ENCODE results near the gene NBL1.

Gene NBL1

DNA sequence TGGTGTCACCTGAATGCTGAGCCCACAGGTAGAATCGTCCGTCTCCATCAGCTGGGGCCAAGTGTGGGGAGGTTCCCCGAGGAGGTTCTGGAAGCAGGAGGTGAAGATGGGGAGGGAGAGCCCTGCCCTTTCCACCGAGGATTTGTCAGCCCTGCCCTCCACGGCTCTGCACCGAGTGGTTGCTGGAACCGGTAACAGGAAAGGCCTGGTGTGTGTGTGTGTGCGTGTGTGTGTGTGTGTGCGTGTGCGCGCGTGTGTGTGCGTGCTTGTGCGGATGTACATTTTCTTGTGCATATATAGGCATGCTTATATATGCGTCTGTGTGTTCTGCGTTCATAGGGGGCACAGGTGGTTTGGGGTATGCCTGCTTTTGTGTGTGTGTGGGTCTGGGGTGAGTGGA is 3.5 kb downstream of the NBL1 start:
- DNase-seq = peak; percentile 45

DNA sequence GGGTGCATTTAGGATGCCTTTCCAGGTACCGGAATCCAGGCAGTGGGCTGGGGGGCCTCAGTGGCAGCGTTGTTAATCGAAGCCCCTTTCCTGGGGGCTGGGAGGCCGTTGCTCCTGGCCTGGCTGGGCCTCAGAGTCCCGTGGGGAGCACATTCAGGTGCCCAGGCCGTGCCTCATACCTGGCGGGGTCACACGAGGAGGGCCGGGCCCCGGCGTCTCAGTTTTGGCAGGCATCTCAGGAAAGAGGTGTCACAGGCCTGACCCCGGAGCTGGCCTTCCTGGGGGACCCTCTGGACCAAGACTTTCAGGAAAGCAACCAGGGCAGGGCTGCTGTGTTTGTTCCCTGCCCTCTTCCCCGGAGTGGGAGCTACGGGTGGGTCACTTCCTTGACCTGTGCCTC is 4.1 kb downstream of the NBL1 start:
- DNase-seq = no peak

DNA sequence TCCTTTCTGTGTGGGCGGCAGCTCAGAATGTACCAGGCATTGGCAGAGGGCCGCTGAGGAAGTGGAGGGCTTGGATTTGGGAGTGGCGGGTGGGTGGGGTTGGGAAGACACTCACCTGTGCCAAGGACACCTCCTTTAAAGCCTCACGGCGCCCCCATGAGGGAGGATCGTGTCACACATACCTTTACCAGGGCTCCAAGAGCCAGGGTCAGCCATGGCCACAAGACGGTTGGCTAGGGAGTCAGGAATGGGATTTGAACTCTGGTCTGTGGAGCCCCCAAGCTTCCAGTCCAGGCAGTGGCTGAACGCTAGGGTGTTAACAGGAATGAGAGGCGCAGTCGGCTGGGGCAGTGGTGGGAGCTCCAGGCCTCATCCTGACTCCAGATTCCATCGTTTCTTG is 4.6 kb downstream of the NBL1 start:
- no peak for DNase-seq

DNA sequence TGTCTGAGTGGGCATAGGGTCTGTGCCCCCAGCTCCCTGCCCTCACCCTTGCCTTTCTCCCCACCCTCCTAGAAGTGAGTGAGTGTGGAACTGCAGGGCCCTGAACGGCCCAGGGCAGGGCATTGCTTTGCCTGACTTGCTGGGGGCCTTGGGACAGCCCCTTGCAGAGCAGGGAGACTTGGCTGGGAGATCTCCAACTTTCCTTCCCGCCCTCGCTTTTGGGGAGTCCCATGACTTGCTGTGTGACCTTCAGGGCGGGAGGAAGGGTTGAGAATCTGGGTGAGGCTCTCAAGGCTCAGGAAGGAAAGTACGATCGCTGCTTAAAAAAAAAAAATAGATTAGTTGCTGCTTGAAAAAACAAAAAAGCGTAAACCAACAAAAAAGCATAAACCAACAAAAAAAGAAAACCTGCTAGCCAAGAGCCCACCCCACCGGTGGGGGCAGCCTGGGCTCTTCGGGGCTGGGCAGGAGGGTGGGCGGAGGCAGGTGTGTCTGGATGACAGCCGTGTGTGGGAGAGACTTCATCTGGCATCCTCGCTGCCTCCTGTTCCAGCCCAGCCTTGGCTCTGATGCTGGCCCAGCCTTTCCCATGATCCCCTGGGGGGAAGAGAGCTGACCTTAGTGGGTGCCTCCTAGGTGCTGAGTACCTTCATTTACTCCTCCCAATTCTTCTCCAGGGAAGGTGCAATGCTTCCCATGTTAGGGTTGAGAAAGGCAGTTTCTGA is 6.5 kb downstream of the NBL1 start:
- no peak for DNase-seq

DNA sequence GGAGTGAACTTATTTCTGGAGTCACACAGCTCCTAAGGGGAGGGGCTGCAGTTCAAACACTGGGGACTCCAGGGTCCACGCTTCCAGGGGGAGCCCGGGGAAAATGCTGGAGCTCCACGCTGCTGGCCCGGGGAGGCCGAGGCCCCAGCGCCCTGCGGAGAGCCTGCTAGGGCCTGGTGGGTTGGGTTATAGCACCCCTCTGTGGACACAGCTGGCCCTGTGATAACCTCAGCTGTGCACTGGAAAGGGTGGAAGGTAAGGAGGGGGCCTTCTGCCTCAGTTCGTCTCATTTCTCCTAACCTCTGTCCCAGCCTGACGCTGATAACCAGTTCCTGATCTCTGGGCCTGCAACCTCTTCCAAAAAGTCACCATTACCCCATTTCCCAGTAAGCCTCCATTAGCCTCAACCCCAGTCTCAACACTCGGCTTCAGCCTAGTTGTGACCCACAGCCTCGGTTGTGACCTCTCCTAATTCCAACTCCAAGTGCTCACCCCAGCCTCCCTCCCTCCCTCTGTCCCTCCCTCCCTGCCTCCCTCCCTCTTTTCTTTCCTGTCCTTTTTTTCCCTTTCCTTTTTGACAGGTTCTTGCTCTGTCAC is 7.1 kb downstream of the NBL1 start:
- peak; percentile 64 for DNase-seq

DNA sequence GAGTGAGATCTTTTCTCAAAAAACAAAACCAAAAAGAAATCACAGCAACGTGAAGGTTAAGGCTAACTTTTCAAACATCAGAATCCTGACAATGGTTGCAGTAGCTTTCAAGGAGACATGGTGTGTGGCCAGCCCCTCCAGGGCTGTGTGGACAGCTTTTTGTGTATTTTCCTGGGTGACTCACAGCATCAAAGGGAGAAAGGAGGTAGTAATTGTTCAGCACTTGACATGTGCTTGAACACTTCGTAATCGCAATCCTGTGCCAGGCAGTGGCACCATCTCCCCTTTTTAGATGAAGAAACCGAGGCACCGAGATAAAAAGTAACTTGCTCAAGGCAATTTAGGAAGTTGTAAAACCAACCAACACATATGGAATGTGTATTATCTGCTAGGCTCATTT is 10.3 kb downstream of the NBL1 start:
- DNase-seq = no peak

DNA sequence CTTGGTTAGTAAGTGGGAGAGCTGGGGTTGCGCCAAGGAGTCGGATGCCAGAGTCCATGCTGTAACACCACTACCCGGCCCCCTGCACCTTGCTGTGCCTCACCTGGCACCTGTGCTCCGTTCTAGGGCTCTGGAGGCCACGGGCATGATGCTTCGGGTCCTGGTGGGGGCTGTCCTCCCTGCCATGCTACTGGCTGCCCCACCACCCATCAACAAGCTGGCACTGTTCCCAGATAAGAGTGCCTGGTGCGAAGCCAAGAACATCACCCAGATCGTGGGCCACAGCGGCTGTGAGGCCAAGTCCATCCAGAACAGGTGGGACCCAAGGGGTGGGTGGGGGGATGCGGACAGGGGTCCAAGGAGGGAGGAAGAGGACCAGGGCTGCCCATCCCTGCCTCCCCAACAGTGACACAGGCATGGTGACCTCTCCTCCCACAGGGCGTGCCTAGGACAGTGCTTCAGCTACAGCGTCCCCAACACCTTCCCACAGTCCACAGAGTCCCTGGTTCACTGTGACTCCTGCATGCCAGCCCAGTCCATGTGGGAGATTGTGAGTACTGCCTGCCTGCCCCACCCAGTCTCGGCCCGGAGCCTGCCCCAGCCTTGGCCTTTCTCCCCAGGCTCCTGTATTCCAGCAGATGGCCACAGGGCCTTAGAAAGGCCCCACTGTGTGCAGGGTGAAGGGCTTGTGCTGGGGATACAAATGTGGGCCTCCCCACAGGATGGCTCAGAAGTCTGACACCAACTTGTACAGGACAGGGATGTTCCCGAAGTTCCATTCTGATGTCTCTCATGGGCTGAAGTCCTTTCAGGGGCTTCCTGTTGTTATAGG is 11.0 kb downstream of the NBL1 start:
- DNase-seq = no peak

DNA sequence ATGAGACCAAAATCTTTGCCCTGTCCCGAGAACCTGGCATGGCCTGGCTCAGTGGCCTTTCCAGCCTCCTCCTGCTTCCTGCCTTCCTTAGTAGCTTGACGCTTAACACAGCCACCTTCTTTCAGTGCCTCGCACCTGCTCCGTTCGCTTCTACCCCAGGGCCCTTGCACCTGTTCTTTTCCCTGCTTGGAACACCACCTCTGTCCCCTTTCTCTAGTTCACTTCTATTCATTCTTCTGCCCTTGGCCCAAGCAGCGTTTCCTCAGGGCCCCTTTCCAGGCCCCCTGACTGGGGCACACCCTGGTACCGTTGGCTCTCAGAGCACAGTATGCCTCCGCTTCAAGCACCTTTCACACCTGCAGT is 11.6 kb downstream of the NBL1 start:
- no peak for DNase-seq

DNA sequence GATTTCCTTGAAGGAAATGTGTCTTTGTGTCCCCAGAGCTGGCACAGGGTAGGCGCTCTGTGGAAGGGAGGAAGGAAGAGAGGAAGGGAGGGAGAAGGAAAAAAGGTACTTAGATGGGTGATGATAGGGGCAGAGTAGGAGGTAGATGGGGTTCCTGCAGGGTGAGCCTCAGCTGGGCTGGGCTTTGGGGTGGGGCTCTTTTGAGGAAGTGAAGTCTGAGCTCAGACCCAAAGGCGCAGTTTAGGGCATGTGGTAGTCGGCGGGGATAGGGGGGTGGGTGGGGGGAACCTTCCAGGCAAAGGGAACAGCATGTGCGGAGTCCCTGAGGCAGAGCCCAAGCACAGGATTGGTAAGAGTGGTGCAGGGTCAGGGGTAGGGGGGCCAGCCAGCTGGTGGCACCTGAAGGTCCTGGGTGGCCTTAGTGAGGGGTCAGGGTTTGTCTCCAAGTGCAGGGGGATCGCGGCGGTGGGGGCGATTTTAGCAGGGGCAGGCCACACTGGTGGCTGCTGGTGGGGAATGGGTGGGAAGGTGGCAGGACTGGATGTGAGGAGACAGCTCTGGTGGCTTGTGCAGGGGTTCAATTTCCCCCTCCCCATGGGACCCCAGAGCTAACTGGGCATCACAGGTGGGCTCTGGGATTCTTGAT is 12.1 kb downstream of the NBL1 start:
- no peak for DNase-seq

DNA sequence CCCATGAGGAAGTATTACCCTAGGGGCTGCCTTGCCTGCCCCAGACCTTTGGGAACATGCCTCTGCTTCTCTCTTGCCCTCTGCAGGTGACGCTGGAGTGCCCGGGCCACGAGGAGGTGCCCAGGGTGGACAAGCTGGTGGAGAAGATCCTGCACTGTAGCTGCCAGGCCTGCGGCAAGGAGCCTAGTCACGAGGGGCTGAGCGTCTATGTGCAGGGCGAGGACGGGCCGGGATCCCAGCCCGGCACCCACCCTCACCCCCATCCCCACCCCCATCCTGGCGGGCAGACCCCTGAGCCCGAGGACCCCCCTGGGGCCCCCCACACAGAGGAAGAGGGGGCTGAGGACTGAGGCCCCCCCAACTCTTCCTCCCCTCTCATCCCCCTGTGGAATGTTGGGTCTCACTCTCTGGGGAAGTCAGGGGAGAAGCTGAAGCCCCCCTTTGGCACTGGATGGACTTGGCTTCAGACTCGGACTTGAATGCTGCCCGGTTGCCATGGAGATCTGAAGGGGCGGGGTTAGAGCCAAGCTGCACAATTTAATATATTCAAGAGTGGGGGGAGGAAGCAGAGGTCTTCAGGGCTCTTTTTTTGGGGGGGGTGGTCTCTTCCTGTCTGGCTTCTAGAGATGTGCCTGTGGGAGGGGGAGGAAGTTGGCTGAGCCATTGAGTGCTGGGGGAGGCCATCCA is 12.8 kb downstream of the NBL1 start:
- no peak for DNase-seq

DNA sequence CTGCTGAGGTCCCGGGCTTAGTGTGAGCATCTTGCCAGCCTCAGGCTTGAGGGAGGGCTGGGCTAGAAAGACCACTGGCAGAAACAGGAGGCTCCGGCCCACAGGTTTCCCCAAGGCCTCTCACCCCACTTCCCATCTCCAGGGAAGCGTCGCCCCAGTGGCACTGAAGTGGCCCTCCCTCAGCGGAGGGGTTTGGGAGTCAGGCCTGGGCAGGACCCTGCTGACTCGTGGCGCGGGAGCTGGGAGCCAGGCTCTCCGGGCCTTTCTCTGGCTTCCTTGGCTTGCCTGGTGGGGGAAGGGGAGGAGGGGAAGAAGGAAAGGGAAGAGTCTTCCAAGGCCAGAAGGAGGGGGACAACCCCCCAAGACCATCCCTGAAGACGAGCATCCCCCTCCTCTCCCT is 13.4 kb downstream of the NBL1 start:
- no peak for DNase-seq

DNA sequence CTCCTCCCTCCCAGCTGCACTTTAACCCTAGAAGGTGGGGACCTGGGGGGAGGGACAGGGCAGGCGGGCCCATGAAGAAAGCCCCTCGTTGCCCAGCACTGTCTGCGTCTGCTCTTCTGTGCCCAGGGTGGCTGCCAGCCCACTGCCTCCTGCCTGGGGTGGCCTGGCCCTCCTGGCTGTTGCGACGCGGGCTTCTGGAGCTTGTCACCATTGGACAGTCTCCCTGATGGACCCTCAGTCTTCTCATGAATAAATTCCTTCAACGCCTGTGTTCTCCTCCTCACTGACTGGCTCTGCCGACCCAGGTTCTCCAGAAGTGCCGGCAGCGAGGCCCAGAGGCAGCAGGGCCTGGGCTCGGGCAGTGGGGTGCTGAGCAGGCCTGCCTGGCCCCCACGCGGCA is 14.1 kb downstream of the NBL1 start:
- DNase-seq = no peak

DNA sequence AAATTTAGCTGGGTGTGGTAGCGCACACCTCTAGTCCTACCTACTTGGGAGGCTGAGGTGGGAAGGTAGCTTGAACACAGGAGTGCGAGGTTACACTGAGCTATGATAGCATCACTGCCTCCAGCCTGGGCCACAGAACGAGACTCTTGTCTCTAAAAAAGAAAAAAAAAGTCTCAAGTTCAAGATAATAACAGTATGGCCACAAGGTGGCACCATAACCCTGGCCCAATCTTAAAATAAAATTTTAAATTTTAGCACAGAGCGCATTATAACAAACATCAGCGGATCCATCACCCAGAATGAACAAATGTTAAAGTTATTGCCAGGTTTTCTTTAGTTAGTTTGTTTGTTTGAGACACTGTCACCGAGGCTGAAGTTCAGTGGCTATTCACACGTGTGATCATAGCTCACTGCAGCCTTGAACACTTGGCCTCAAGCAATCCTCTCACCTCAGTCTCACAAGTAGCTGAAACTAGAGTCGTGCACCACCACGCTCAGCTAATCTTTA is 17.7 kb downstream of the NBL1 start:
- peak; percentile 70 for DNase-seq

DNA sequence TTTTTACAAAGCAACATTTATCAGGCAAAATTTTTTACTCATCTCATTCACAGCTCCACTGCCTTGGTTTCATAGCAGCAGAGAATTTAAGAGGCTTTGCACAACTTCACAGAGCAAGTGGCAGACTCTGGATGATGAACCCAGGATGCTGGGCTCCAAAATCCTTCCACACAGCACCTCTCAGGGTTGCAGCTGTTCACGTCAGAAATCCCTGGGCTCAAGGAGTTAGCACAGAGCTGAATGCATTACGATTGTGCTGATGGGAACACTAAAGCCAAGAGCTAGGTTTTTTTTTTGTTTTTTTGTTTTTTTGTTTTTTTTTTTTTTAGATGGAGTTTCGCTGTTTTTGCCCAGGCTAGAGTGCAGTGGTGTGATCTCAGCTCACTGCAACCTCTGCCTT is 18.2 kb downstream of the NBL1 start:
- DNase-seq = no peak

DNA sequence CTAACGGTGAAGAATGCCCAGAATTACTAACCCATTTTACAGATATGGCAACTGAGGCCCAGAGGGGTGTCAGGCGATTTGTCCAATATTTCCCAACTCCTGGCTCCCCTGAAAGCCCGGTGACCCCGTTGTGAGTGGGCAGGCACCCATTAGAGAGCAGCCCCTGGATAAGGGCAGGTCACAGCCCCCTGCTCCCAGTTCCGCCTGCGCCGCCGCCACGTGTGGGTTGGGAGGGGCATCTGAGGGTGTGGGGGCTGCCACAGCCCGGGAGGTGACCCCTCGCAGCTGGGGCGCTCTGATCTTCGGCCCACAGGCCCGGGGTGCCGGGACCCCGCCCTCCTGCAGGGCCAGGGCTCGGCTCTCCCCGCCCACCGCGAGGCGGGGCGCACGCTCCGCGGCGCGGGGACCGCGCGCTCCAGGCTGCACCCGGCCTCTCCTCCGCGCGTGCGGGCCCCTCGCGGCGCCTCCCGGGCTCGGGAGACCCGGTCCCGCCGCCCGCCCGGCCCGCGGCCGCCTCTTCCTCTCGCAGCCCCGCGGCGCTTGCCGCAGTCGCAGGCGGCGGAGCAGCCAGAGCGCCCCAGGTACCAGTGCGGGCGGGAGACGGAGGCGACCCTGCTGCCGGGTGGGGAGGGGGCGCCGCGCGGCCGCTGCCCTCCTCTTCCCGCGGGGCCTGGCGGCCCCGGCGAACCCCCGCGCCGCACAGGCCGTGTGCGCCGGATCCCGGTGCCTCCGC is 20.5 kb downstream of the NBL1 start, which contains the start of gene HTR6:
Gene HTR6, plus strand, starts transcription at position 423 of the 733 bp plus-strand sequence. CDS start 879 bp downstream, outside the sequence.
- peak; percentile 37 for DNase-seq

DNA sequence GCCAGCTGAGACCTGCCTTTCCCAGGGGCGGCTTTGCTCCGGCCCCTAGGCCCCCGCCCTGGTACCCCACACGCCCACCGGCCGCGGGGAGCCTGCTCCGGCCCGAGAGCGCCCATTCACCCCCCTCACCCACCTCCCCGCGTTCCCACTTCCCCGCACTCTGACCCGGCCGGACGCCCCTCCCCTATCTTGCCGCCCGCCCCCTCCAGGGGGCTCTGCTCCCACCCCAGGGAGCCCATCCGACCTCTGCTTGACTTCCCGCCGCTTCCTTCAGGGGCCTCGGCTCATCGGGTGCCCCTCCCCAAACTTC is 21.0 kb downstream of the NBL1 start:
- no peak for DNase-seq

DNA sequence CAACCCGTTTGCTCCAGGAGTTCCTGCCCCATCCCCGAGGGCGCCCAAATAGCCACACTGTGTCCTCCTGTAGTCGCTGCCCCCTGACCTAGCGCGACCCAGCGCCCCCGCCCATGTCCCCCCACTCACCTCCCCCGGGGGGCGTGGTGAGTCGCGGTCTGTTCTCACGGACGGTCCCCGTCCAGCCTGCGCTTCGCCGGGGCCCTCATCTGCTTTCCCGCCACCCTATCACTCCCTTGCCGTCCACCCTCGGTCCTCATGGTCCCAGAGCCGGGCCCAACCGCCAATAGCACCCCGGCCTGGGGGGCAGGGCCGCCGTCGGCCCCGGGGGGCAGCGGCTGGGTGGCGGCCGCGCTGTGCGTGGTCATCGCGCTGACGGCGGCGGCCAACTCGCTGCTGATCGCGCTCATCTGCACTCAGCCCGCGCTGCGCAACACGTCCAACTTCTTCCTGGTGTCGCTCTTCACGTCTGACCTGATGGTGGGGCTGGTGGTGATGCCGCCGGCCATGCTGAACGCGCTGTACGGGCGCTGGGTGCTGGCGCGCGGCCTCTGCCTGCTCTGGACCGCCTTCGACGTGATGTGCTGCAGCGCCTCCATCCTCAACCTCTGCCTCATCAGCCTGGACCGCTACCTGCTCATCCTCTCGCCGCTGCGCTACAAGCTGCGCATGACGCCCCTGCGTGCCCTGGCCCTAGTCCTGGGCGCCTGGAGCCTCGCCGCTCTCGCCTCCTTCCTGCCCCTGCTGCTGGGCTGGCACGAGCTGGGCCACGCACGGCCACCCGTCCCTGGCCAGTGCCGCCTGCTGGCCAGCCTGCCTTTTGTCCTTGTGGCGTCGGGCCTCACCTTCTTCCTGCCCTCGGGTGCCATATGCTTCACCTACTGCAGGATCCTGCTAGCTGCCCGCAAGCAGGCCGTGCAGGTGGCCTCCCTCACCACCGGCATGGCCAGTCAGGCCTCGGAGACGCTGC is 21.7 kb downstream of the NBL1 start:
- DNase-seq = no peak

DNA sequence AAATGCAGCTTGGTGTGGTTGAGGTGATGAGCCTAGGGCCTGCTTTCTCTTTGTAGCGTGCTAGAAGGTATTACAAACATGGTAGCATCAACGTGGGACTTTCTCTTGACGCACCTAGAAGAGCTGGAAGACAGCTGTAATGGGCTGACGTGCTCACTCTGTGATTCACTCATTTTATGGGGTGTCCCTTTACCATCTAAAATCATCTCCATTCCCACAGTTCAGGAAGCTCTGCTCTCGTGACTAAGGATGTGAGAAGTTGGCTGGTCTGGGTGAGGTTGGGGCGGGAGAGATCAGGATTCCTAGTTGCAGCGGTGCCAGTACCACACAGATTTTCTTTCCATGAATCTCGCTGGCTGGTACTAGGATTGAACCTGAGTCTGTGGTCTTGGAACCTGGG is 24.8 kb downstream of the NBL1 start:
- DNase-seq = no peak

DNA sequence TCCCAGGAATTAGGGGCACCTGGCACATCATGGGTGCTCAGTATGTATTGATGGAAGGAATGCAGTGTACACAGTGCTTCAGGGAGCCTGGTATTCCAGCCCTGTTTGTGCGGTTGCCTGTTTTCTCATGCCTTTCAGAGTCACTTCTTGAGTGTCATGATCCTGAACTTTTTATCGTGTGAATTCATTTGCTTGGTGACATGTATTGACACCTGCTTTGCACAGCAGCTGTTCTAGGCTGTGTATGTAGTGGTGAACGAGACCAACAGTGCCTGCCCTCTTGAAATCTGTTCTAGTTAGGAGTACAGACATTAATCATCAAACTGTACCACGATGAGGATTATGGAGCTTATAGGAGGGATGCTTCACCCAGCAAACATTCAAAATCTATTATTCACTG is 26.7 kb downstream of the NBL1 start:
- DNase-seq = no peak

DNA sequence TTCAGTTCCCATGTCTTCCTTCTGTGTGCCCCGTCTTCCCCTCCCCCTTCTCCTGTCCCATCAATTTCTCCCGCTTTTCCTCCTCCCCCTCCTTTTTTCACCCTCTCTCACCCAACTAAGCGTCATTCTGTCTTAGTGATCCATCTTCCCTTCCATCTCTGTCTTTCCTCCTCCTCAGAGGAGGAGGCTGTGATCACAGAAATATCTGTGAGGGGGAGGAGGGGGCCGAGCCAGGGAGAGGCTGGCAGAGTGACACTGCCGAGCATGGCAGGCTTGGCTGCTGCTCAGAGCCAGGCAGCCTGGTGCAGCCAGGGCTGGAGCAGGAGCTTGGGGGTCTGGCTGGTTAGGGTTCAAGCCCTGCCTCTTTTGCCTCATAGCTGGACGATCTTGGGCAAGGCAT is 28.1 kb downstream of the NBL1 start:
- DNase-seq = no peak

DNA sequence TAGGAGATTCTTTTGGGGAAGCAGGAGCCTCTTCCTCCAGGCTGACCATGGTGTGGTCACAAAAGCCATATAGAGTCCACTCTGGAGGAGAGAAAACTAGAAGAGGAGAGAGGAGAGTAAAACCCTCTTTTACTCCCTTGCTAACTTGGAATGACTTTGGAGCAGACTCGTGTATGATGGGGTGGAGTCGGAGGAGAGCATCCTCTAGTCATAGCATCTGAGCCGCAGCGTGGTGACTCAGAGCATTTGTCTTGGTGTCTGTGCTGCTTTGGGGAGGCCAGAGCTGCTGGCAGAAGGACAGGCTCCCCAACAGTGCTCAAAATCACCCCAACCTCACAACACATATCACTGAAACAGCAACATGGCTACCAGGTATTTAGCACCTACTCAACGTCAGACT is 31.7 kb downstream of the NBL1 start:
- no peak for DNase-seq
